B cell (primary cell): ENCODE results near the gene G6PC3. TPM values are rescaled to one million over a fixed set of nuclear protein-coding genes. Genes with fewer than 3 reads are reported as not detected.
"Not testable (repeated sequence)": the region's sequence is repeated elsewhere in the genome, so short reads cannot be mapped to it uniquely, and the experiment has no call there.

Source experiments
- ATAC-seq: fragments of 200-7000 bp; cut with Tn5 transposase; one replicate; pipeline ENCODE4 v1.10.0; 2021; ENCODE audit warnings: low read depth, mild to moderate bottlenecking, moderate number of reproducible peaks, moderate library complexity
- CTCF ChIA-PET: fragments of 350-600 bp; sonication (Branson Sonifier 250); formaldehyde crosslinking; loops from one replicate; lab custom pipeline; 2021; ENCODE audit warnings: antibody characterized with exemption, inconsistent platforms; lab: Charles Lee
- POLR2A ChIA-PET: fragments of 350-600 bp; sonication (Branson Sonifier 250); formaldehyde crosslinking; loops from one replicate; lab custom pipeline; 2021; ENCODE audit warnings: antibody characterized with exemption; lab: Charles Lee
- DNase-seq: peaks from one replicate; pipeline ENCODE4 v3.0.0; 2013
- H2AFZ ChIP-seq: 2 replicates; pipeline ENCODE4 v1.6.1; 2012; ENCODE audit warnings: mild to moderate bottlenecking, low read depth, low read length; ENCODE audit not compliant: insufficient read depth, poor library complexity, severe bottlenecking
- H3K27ac ChIP-seq, 2 donors: 1 replicate in 1 of 2; 2 replicates in 1 of 2; pipeline ENCODE4 v1.5.1; 2012 to 2013; ENCODE audit warnings: low read length in 2 of 2, mild to moderate bottlenecking in 2 of 2, moderate library complexity in 1 of 2
- H3K27me3 ChIP-seq, 4 experiments: fragments of 200-600 bp in 1 of 4; sonication (generic) in 1 of 4; replicated peaks in 1 of 4; 1 replicate in 2 of 4; 2 replicates in 2 of 4; pipeline versions ENCODE4 v1.6.1 to v1.7.0; 2013 to 2016; ENCODE audit warnings: low read length in 3 of 4, mild to moderate bottlenecking in 2 of 4, mixed read lengths in 1 of 4, moderate library complexity in 1 of 4; ENCODE audit not compliant: insufficient read depth in 4 of 4, control insufficient read depth in 3 of 4; ENCODE audit errors: control extremely low read depth in 1 of 4
- H3K36me3 ChIP-seq, 2 experiments: replicated peaks in 1 of 2; 1 replicate in 1 of 2; 2 replicates in 1 of 2; pipeline versions ENCODE4 v1.6.1 to v1.7.1; 2013; ENCODE audit warnings: low read length in 1 of 2; ENCODE audit not compliant: insufficient read depth in 2 of 2, control insufficient read depth in 1 of 2; ENCODE audit errors: control extremely low read depth in 1 of 2, extremely low read depth in 1 of 2
- H3K4me1 ChIP-seq, 2 donors: fragments of 200-600 bp in 1 of 2; sonication (generic) in 1 of 2; 1 replicate in 1 of 2; 2 replicates in 1 of 2; pipeline versions ENCODE4 v1.5.1 to v1.6.1; 2013 to 2017; ENCODE audit warnings: low read length in 2 of 2; ENCODE audit not compliant: control insufficient read depth in 2 of 2, insufficient read depth in 2 of 2
- H3K4me2 ChIP-seq: replicated peaks from 2 replicates; pipeline ENCODE3; 2012; ENCODE audit warnings: mild to moderate bottlenecking, low read depth, low read length; ENCODE audit not compliant: poor library complexity, severe bottlenecking
- H3K4me3 ChIP-seq, 5 experiments: fragments of 200-600 bp in 1 of 5; sonication (generic) in 1 of 5; 1 replicate in 3 of 5; 2 replicates in 2 of 5; pipeline versions ENCODE4 v1.5.1 to v1.7.0; 2011 to 2016; ENCODE audit warnings: low read length in 4 of 5, mild to moderate bottlenecking in 4 of 5, low read depth in 2 of 5, control low read depth in 1 of 5, moderate library complexity in 1 of 5; ENCODE audit not compliant: insufficient read depth in 1 of 5; ENCODE audit errors: control extremely low read depth in 1 of 5, extremely low read depth in 1 of 5
- H3K79me2 ChIP-seq: fragments of 200-600 bp; sonication (generic); one replicate; pipeline ENCODE4 v1.6.0; 2016; ENCODE audit warnings: low read length; ENCODE audit not compliant: control insufficient read depth, insufficient read depth
- H3K9ac ChIP-seq: fragments of 200-600 bp; sonication (generic); 2 replicates; pipeline ENCODE4 v1.6.1; 2017; ENCODE audit warnings: mild to moderate bottlenecking, low read length, moderate library complexity
- H3K9me3 ChIP-seq, 3 donors: one replicate each; pipeline versions ENCODE4 v1.6.1 to v1.7.1; 2013; ENCODE audit warnings: low read length in 2 of 3; ENCODE audit not compliant: control insufficient read depth in 2 of 3, insufficient read depth in 1 of 3; ENCODE audit errors: control extremely low read depth in 1 of 3
- H4K20me1 ChIP-seq: 2 replicates; pipeline ENCODE4 v1.6.0; 2012; ENCODE audit warnings: mild to moderate bottlenecking, low read length; ENCODE audit not compliant: insufficient read depth, control insufficient read depth, poor library complexity, severe bottlenecking
- H3K27ac Mint-ChIP-seq: one replicate; pipeline ENCODE4 v1.8.0; 2021; ENCODE audit warnings: mixed read lengths
- H3K27me3 Mint-ChIP-seq: one replicate; pipeline ENCODE4 v1.8.0; 2021; ENCODE audit warnings: mixed read lengths
- H3K4me1 Mint-ChIP-seq: one replicate; pipeline ENCODE4 v1.8.0; 2021; ENCODE audit warnings: mixed read lengths
- H3K4me3 Mint-ChIP-seq: one replicate; pipeline ENCODE4 v1.8.0; 2021; ENCODE audit warnings: mixed read lengths
- H3K9me3 Mint-ChIP-seq: one replicate; pipeline ENCODE4 v1.8.0; 2022; ENCODE audit warnings: mixed read lengths; ENCODE audit not compliant: insufficient read depth
- CTCF ChIP-seq: fragments of 200-600 bp; IDR thresholded peaks from one replicate; pipeline ENCODE4 v1.8.0; 2022; ENCODE audit warnings: antibody characterized with exemption, mild to moderate bottlenecking
- EZH2 ChIP-seq: IDR thresholded peaks from 2 replicates; pipeline ENCODE4 v1.6.1; 2012; ENCODE audit warnings: borderline replicate concordance, low read depth, mild to moderate bottlenecking, moderate library complexity, low read length; ENCODE audit not compliant: insufficient read depth, poor library complexity, severe bottlenecking
- WGBS: methylation state at CpG from one replicate; pipeline ENCODE4 v1.1.5; 2013; ENCODE audit warnings: missing lambda C conversion rate; ENCODE audit not compliant: insufficient coverage; 5-methylcytosine and 5-hydroxymethylcytosine counted together
- intact Hi-C: fragments of 100-400 bp; cut with micrococcal nuclease; formaldehyde crosslinking; loops from one replicate; pipeline ENCODE4 v1.10.0; 2022
- polyA plus RNA-seq: library from polyadenylated mRNA; depleted of rRNA; stranded (reverse); fragments of >200 nt; gene quantifications from 2 replicates; pipeline ENCODE4 v1.2.3, GENCODE V29; 2012
- total RNA-seq, 2 donors: library from RNA; stranded (reverse); fragments of 120-200 nt in 1 of 2; gene quantifications; 1 replicate in 1 of 2; 2 replicates in 1 of 2; pipeline versions ENCODE4 v1.2.3 to v1.2.4, GENCODE V29; 2013 to 2022

G6PC3 gene
- total and polyA plus RNA-seq, 2 donors (not counting 1 experiment from before 2014, with no cell fraction given): 24.3 to 28.5 TPM

GRCh38 chr17:44097110-44097958 lies 26.8 kb downstream of the G6PC3 start:
- H3K36me3 ChIP-seq: peaks cover 0 to 17% of the 10 kb centered on the region in 2 experiments
- intact Hi-C loops: no loop called here
- H3K4me2 ChIP-seq: no peak overlapping the region
- no peak for TF ChIP-seq EZH2
- no peak for TF ChIP-seq CTCF
- CTCF ChIA-PET: interaction anchor here (0.8 to 1.4 kb wide), 2 partner anchors 54 to 153 kb away, joined by 3 read pairs; no protein-coding TSS in a partner anchor
- peaks cover 5% of the 10 kb centered on the region for H3K79me2 ChIP-seq
- H3K27ac ChIP-seq: no peak overlapping the region
- 79% methylated on average over 12 of the region's 13 CpGs for WGBS
- Mint-ChIP-seq H3K9me3 (no peaks in the 10 kb centered on the region), H3K4me3 (no peak overlapping the region), H3K27me3 (no peaks in the 10 kb centered on the region), H3K4me1 (peaks cover 15% of the 10 kb centered on the region), H3K27ac (no peak overlapping the region)
- H2AFZ ChIP-seq: no peak overlapping the region
- no peak overlapping the region for H3K4me3 ChIP-seq
- no peaks in the 10 kb centered on the region for H3K9me3 ChIP-seq
- H3K9ac ChIP-seq: no peak overlapping the region
- no peaks in the 10 kb centered on the region for H3K27me3 ChIP-seq
- ATAC-seq: no peak
- DNase-seq: no peak
- peaks cover 56% of the 10 kb centered on the region for H4K20me1 ChIP-seq
- H3K4me1 ChIP-seq: peaks cover 6 to 15% of the 10 kb centered on the region in 2 donors
- POLR2A ChIA-PET: no interaction called here

GRCh38 chr17:44101858-44102257 lies 31.3 kb downstream of the G6PC3 start:
- POLR2A ChIA-PET: interaction anchor here (0.7 kb wide), 2 partner anchors 10 to 31 kb away, joined by 3 to 5 read pairs; no protein-coding TSS in a partner anchor

More at GRCh38 chr17:44101858-44102257, 31.3 kb downstream of the G6PC3 start:
- H3K4me3 Mint-ChIP-seq, DNase-seq, H3K4me1 ChIP-seq, H3K27me3 ChIP-seq, H3K4me2 ChIP-seq, H2AFZ ChIP-seq, H3K4me3 ChIP-seq, intact Hi-C loops, H3K9me3 Mint-ChIP-seq, H3K27me3 Mint-ChIP-seq, H3K27ac ChIP-seq, H3K27ac Mint-ChIP-seq, H3K9me3 ChIP-seq, H3K9ac ChIP-seq, ATAC-seq, H3K4me1 Mint-ChIP-seq: not testable (repeated sequence)
- H4K20me1 ChIP-seq: peaks cover 65% of the 10 kb centered on the region
- 83% methylated on average over 1 of the region's 6 CpGs for WGBS
- CTCF ChIA-PET: interaction anchor here (1.8 kb wide), 1 partner anchor 22 kb away, joined by 4 read pairs; the partner anchor contains the start of gene HDAC5
- peaks cover 22% of the 10 kb centered on the region for H3K79me2 ChIP-seq
- H3K36me3 ChIP-seq: peaks cover 4 to 19% of the 10 kb centered on the region in 2 experiments
